ENCODE measurements around the gene GOLM1.
"Not testable (repeated sequence)": the region's sequence is repeated elsewhere in the genome, so short reads cannot be mapped to it uniquely, and the experiment has no call there.

Gene GOLM1

DNA sequence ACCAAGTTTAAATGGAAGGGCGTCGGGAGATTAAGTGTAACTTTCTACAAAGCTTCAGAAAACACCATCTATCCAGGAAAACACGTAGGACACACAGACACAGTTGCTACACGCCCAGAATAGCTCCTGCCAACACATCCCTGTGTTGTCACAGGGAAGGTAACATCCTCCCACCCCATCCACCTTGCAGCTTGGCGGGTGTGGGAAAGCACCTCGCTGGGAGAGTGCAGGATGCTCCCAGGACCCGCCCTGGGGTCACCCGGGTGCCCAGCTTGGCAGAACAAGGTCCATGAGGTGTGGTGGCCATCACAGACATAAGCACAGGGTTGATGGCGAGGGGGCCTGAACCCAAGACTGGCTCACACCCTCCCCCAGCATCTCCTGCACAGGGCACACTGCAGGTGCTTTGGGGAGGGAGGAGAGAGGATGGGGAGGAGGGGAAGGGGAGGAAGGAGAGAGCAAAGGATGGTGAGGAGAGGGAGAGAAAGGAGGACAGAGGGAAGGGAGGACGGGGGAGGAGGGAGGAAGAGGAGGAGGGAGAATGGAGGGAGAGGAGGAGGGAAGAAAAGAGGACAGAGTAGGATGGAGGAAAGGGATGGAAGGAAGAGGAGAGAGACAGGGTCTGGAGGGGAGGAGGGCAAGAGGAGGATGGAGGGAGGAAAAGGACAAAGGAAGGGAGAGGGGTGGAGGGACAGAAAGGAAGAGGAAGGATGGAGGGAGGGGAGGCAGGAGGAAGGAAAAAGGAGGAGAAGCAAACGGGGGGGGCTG, 37.2 kb downstream of the GOLM1 start:
- no peak for DNase-seq (ENCODE audit: low read depth)
- TF ChIP-seq, protein P1, sequence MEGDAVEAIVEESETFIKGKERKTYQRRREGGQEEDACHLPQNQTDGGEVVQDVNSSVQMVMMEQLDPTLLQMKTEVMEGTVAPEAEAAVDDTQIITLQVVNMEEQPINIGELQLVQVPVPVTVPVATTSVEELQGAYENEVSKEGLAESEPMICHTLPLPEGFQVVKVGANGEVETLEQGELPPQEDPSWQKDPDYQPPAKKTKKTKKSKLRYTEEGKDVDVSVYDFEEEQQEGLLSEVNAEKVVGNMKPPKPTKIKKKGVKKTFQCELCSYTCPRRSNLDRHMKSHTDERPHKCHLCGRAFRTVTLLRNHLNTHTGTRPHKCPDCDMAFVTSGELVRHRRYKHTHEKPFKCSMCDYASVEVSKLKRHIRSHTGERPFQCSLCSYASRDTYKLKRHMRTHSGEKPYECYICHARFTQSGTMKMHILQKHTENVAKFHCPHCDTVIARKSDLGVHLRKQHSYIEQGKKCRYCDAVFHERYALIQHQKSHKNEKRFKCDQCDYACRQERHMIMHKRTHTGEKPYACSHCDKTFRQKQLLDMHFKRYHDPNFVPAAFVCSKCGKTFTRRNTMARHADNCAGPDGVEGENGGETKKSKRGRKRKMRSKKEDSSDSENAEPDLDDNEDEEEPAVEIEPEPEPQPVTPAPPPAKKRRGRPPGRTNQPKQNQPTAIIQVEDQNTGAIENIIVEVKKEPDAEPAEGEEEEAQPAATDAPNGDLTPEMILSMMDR (conservative IDR thresholded peaks at IDR 0.05; ENCODE audit: low read depth, low read length), result no peak
- no peak overlapping the region for H3K4me3 ChIP-seq (ENCODE audit: low read length)

DNA sequence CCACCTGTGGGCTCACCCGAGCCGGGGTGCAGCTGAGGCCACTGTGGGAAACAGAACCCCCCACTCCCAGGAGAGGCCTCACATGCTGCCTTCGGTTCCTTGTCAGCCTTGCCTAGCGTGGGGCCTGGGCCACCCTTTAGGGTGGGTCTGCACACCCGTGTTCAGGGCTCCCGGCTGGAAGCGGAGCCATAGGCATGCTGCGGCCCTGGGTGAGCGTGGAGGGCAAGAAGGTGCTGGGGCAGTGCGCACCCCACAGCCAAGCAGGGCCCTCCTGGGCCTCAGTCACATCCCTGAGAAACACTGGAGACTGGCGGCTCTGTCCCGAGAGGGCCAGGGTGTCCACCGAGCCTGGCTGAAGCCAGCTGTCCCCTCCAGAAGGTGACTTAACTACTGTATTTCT, 41.9 kb downstream of the GOLM1 start:
- no peak overlapping the region for H3K4me3 ChIP-seq (ENCODE audit: low read length)
- TF ChIP-seq, protein P1 (conservative IDR thresholded peaks at IDR 0.05; ENCODE audit: low read depth, low read length), result no peak
- DNase-seq (ENCODE audit: low read depth), result no peak

DNA sequence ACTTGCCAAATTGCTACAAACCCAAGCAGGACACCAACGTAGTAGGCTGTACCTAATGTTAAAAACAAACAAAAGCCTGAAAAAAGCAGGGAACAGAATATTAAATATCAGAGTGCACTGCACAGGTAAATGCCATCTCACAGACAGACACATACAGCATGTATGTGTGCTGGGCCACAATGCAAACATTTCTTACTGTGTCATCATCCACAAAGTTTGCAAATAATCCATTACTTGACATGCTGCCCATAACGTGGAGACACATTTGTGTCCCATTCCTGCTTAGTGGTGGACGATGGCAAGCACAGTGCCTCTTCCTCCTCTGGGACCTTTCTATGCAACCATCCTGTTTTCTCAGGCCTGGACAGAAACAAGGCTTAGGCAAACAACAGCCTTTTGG, 44.7 kb downstream of the GOLM1 start:
- TF ChIP-seq, protein P1 (conservative IDR thresholded peaks at IDR 0.05; ENCODE audit: low read depth, low read length), result no peak
- no peak overlapping the region for H3K4me3 ChIP-seq (ENCODE audit: low read length)
- DNase-seq (ENCODE audit: low read depth), result no peak

DNA sequence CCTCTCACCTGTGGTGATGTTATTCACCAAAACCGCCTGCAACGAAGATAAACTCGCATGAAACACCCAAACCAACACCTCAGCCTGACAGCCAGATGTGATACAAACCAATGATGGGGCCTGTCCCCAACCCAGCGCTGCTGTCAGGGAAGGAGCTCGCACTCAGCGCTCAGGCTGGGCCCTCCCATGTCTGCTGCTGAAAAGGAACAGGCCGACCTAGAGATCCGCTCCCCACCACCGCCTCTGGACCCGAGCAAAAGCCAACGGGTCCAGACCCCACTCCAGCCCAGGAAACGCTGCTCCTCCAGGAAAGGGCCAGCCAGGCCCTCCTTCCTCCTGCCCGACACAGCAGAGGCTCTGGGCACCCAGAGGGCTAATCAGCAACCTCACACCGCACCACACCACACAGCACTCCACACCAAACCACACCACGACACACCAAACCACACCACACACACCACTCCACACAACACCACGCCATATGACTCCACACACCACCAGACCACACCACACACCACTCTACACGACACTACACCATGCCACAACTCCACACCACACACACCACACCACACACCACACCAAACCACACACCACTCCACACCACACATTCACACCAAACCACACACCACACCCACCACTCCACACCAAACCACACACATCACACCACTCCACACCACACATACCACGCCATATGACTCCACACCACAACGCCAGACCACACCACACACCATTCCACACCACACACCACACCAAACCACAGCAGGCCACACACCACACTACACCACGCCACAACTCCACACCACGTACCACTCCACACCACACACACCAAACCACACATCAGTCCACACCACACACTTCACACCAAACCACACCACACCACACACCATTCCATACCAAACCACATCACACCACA, 46.5 kb downstream of the GOLM1 start:
- DNase-seq (ENCODE audit: low read depth), result no peak
- TF ChIP-seq, protein P1 (conservative IDR thresholded peaks at IDR 0.05; ENCODE audit: low read depth, low read length), result no peak
- H3K4me3 ChIP-seq (ENCODE audit: low read length), result no peak overlapping the region

DNA sequence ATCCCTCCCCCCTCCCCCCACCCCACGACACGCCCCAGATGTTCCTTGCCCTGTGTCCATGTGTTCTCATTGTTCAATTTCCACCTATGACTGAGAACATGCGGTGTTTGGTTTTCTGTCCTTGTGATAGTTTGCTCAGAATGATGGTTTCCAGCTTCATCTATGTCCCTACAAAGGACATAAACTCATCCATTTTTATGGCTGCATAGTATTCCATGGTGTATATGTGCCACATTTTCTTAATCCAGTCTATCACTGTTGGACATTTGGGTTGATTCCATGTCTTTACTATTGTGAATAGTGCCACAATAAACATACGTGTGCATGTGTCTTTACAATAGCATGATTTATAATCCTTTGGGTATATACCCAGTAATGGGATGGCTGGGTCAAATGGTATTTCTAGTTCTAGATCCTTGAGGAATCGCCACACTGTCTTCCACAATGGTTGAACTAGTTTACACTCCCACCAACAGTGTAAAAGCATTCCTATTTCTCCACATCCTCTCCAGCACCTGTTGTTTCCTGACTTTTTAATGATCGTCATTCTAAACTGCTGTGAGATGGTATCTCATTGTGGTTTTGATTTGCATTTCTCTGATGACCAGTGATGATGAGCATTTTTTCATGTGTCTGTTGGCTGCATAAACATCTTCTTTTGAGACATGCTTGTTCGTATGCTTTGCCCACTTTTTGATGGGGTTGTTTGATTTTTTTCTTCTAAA, 51.2 kb downstream of the GOLM1 start:
- H3K4me3 ChIP-seq (ENCODE audit: low read length); DNase-seq (ENCODE audit: low read depth): not testable (repeated sequence)

DNA sequence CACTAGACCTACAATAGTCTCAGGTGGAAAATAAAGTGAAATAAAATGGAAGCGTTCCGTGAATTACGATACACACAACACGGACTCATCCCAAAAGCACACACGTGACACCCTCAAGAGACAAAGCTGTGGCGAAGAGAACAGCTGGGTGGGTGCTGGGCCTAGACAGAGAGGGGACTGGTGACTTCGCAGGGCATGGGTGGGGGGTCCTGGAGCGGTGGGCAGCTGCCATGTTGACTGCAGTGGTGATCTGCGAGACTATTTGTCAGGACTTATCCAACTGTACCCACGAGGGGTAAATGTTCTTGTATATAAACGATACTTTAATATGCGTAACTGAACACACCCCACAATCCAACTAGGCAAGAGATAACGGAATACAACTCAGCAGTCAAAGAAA, 52.0 kb downstream of the GOLM1 start:
- no peak for DNase-seq (ENCODE audit: low read depth)
- TF ChIP-seq, protein P1 (conservative IDR thresholded peaks at IDR 0.05; ENCODE audit: low read depth, low read length), result no peak
- no peak overlapping the region for H3K4me3 ChIP-seq (ENCODE audit: low read length)

DNA sequence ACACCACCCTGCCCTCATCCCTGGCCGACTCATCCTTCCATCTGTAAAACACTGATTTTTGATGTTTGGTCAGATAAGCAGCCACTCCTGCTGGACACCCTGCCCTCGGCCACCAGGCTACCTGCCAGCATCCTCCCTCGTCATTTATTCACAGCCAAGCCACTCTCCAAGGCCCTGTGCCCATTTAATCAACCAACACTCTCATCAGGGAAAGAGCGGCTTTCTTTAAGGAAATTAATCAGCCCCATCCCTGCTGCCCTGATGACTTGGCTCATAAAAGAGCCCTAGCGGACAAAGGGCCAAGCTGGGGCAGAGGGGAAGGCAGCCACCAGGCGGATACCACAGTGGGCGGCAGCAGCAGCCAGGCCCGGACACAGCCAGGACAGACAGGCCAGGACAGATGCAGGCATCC, 52.4 kb downstream of the GOLM1 start:
- TF ChIP-seq, protein P1 (conservative IDR thresholded peaks at IDR 0.05; ENCODE audit: low read depth, low read length), result no peak
- DNase-seq (ENCODE audit: low read depth), result no peak
- H3K4me3 ChIP-seq (ENCODE audit: low read length), result no peak overlapping the region

All from retinal pigment epithelial cell (primary cell).